HEK293 (cell line): ENCODE measurements around the gene ZNF641.

Experiments used
- CTCF ChIA-PET: fragments of 350-600 bp; formaldehyde crosslinking; extraction: SDS; loops from one replicate; lab custom pipeline; 2021; ENCODE audit warnings: antibody characterized with exemption; lab: Yijun Ruan, JAX
- POLR2A ChIA-PET: fragments of 300-600 bp; formaldehyde crosslinking; extraction: SDS; loops from one replicate; lab custom pipeline; 2020; ENCODE audit warnings: antibody characterized with exemption, inconsistent platforms; lab: Yijun Ruan, JAX
- H3K27ac ChIP-seq: fragments of 200-500 bp; sonication (Bioruptor generic); 2 replicates; pipeline ENCODE4 v1.5.1; 2014; ENCODE audit warnings: low read depth, low read length, control low read depth, inconsistent platforms; ENCODE audit errors: extremely low read depth
- H3K36me3 ChIP-seq, 2 experiments: fragments of 200-500 bp in 1 of 2; sonication (Bioruptor generic) in 1 of 2; 1 replicate in 1 of 2; 2 replicates in 1 of 2; pipeline ENCODE4 v1.5.1; 2014 to 2017; ENCODE audit warnings: inconsistent platforms in 2 of 2, low read length in 2 of 2; ENCODE audit not compliant: control insufficient read depth in 2 of 2, insufficient read depth in 1 of 2
- H3K4me1 ChIP-seq: fragments of 200-500 bp; sonication (Bioruptor generic); 2 replicates; pipeline ENCODE4 v1.5.1; 2014; ENCODE audit warnings: mild to moderate bottlenecking, low read length, inconsistent platforms; ENCODE audit not compliant: control insufficient read depth, insufficient read depth
- H3K4me3 ChIP-seq: 2 replicates; pipeline ENCODE4 v1.5.1; 2011; ENCODE audit warnings: low read depth, mild to moderate bottlenecking, control low read depth, low read length, moderate library complexity
- H3K9me3 ChIP-seq: fragments of 200-500 bp; sonication (Bioruptor generic); 2 replicates; pipeline ENCODE4 v1.5.1; 2014; ENCODE audit warnings: low read depth, low read length, inconsistent platforms; ENCODE audit not compliant: control insufficient read depth, insufficient read depth
- GLI4 ChIP-seq: fragments of 450-650 bp; formaldehyde crosslinking; IDR thresholded peaks from 2 replicates; pipeline ENCODE4 v1.5.1; 2016; ENCODE audit warnings: missing biosample characterization, missing genetic modification characterization
- HOXD13 ChIP-seq: sonication (generic); formaldehyde crosslinking; IDR thresholded peaks from 2 replicates; pipeline ENCODE4 v1.8.0; 2022; ENCODE audit warnings: missing genetic modification reagents, borderline replicate concordance
- KLF8 ChIP-seq: fragments of 450-650 bp; formaldehyde crosslinking; IDR thresholded peaks from 2 replicates; pipeline ENCODE4 v1.5.1; 2016; ENCODE audit warnings: missing biosample characterization, missing genetic modification characterization
- OSR2 ChIP-seq: fragments of 450-650 bp; formaldehyde crosslinking; IDR thresholded peaks from 2 replicates; pipeline ENCODE4 v1.5.1; 2016; ENCODE audit warnings: missing biosample characterization, missing genetic modification characterization
- OVOL3 ChIP-seq: fragments of 450-650 bp; formaldehyde crosslinking; IDR thresholded peaks from 2 replicates; pipeline ENCODE4 v1.5.1; 2016; ENCODE audit warnings: missing biosample characterization, missing genetic modification characterization
- TCF7L2 ChIP-seq: IDR thresholded peaks from 2 replicates; pipeline ENCODE4 v1.6.1; 2011; ENCODE audit warnings: low read depth, mild to moderate bottlenecking, inconsistent platforms, low read length, moderate library complexity, borderline replicate concordance
- ZEB2 ChIP-seq: fragments of 450-650 bp; formaldehyde crosslinking; IDR thresholded peaks from 2 replicates; pipeline ENCODE4 v1.5.1; 2016; ENCODE audit warnings: missing biosample characterization, missing genetic modification characterization
- ZIC2 ChIP-seq: fragments of 450-650 bp; formaldehyde crosslinking; IDR thresholded peaks from 2 replicates; pipeline ENCODE4 v1.5.1; 2016; ENCODE audit warnings: missing biosample characterization, missing genetic modification characterization
- ZNF140 ChIP-seq: fragments of 450-650 bp; formaldehyde crosslinking; IDR thresholded peaks from 2 replicates; pipeline ENCODE4 v1.5.1; 2016; ENCODE audit warnings: missing biosample characterization, missing genetic modification characterization
- ZNF157 ChIP-seq: fragments of 450-650 bp; formaldehyde crosslinking; IDR thresholded peaks from 2 replicates; pipeline ENCODE4 v1.5.1; 2016; ENCODE audit warnings: missing biosample characterization, missing genetic modification characterization
- ZNF184 ChIP-seq: fragments of 450-650 bp; IDR thresholded peaks from 2 replicates; pipeline ENCODE4 v1.5.1; 2018; ENCODE audit warnings: missing biosample characterization, mild to moderate bottlenecking, missing genetic modification characterization
- ZNF280C ChIP-seq: fragments of 450-650 bp; formaldehyde crosslinking; IDR thresholded peaks from 2 replicates; pipeline ENCODE4 v1.5.1; 2016; ENCODE audit warnings: missing biosample characterization, missing genetic modification characterization
- ZNF324 ChIP-seq: fragments of 450-650 bp; formaldehyde crosslinking; IDR thresholded peaks from 2 replicates; pipeline ENCODE4 v1.5.1; 2016; ENCODE audit warnings: missing biosample characterization, missing genetic modification characterization
- ZNF335 ChIP-seq: fragments of 450-650 bp; formaldehyde crosslinking; conservative IDR thresholded peaks from 2 replicates; pipeline ENCODE4 v1.5.1; 2016; ENCODE audit warnings: missing biosample characterization, missing genetic modification characterization
- ZNF366 ChIP-seq: fragments of 450-650 bp; formaldehyde crosslinking; conservative IDR thresholded peaks from 2 replicates; pipeline ENCODE4 v1.5.1; 2016; ENCODE audit warnings: missing biosample characterization, missing genetic modification characterization
- ZNF37A ChIP-seq: fragments of 450-650 bp; IDR thresholded peaks from 2 replicates; pipeline ENCODE4 v1.5.1; 2018; ENCODE audit warnings: missing biosample characterization, missing genetic modification characterization
- ZNF433 ChIP-seq: fragments of 450-650 bp; formaldehyde crosslinking; IDR thresholded peaks from 2 replicates; pipeline ENCODE4 v1.5.1; 2016; ENCODE audit warnings: missing biosample characterization, missing genetic modification characterization, low read depth
- ZNF488 ChIP-seq: fragments of 450-650 bp; formaldehyde crosslinking; IDR thresholded peaks from 2 replicates; pipeline ENCODE4 v1.5.1; 2016; ENCODE audit warnings: missing biosample characterization, missing genetic modification characterization
- ZNF529 ChIP-seq: fragments of 450-650 bp; formaldehyde crosslinking; IDR thresholded peaks from 2 replicates; pipeline ENCODE4 v1.5.1; 2017; ENCODE audit warnings: missing genetic modification characterization, missing biosample characterization; ENCODE audit not compliant: insufficient replicate concordance
- ZNF626 ChIP-seq: fragments of 450-650 bp; sonication (Bioruptor Pico); formaldehyde crosslinking; IDR thresholded peaks from 2 replicates; pipeline ENCODE4 v1.5.1; 2018; ENCODE audit warnings: missing biosample characterization, missing genetic modification characterization, inconsistent platforms
- ZNF76 ChIP-seq: fragments of 450-650 bp; formaldehyde crosslinking; IDR thresholded peaks from 2 replicates; pipeline ENCODE4; 2016; ENCODE audit warnings: low read depth, missing biosample characterization, missing genetic modification characterization, borderline replicate concordance
- ZSCAN4 ChIP-seq: fragments of 450-650 bp; formaldehyde crosslinking; IDR thresholded peaks from 2 replicates; pipeline ENCODE4 v1.5.1; 2017; ENCODE audit warnings: missing biosample characterization, missing genetic modification characterization

Gene ZNF641

GRCh38 chr12:48307269-48307668 lies 43.5 kb downstream of the ZNF641 start:
- H3K9me3 ChIP-seq = no peaks in the 10 kb centered on the region
- no peaks in the 10 kb centered on the region for H3K4me1 ChIP-seq
- CTCF ChIA-PET = no interaction called here
- H3K36me3 ChIP-seq = no peaks in the 10 kb centered on the region
- POLR2A ChIA-PET = no interaction called here
- TF ChIP-seq HOXD13 (CRISPR knock-in tag) (no peak), ZSCAN4 (tag by site-specific recombination) (no peak), ZNF140 (tag by site-specific recombination) (no peak), ZNF488 (tag by site-specific recombination) (no peak), ZNF626 (no peak), ZEB2 (tag by site-specific recombination) (no peak), OVOL3 (tag by site-specific recombination) (no peak), ZNF76 (tag by site-specific recombination) (no peak), KLF8 (tag by site-specific recombination) (no peak), ZNF184 (no peak), ZNF335 (tag by site-specific recombination) (no peak), ZNF37A (tag by site-specific recombination) (no peak), ZNF157 (tag by site-specific recombination) (no peak), ZNF433 (no peak), GLI4 (tag by site-specific recombination) (no peak), OSR2 (tag by site-specific recombination) (no peak), TCF7L2 (no peak)
- TF ChIP-seq, all 188 proteins: peak for 0
- H3K4me3 ChIP-seq = no peak overlapping the region
- H3K27ac ChIP-seq = no peak overlapping the region

- POLR2A ChIA-PET = no interaction called here
Measured at GRCh38 chr12:48305190-48305589, 45.5 kb downstream of the ZNF641 start.

More at GRCh38 chr12:48305190-48305589, 45.5 kb downstream of the ZNF641 start:
- Histone ChIP-seq H3K4me1 (no peaks in the 10 kb centered on the region), H3K9me3 (no peaks in the 10 kb centered on the region), H3K36me3 (no peaks in the 10 kb centered on the region), H3K4me3 (no peak overlapping the region), H3K27ac (no peak overlapping the region)
- CTCF ChIA-PET = no interaction called here
- no peak for TF ChIP-seq ZNF529 (tag by site-specific recombination)
- no peak for TF ChIP-seq ZNF324
- TF ChIP-seq ZNF280C (tag by site-specific recombination) = no peak
- no peak for TF ChIP-seq ZNF366 (tag by site-specific recombination)
- no peak for TF ChIP-seq ZIC2 (tag by site-specific recombination)
- TF ChIP-seq, all 188 proteins: peak for 0
